ENCODE measurements around the gene SAE1.

- no peak for TF ChIP-seq POLR2A (IDR thresholded peaks at IDR 0.05)
- TF ChIP-seq, protein P1, sequence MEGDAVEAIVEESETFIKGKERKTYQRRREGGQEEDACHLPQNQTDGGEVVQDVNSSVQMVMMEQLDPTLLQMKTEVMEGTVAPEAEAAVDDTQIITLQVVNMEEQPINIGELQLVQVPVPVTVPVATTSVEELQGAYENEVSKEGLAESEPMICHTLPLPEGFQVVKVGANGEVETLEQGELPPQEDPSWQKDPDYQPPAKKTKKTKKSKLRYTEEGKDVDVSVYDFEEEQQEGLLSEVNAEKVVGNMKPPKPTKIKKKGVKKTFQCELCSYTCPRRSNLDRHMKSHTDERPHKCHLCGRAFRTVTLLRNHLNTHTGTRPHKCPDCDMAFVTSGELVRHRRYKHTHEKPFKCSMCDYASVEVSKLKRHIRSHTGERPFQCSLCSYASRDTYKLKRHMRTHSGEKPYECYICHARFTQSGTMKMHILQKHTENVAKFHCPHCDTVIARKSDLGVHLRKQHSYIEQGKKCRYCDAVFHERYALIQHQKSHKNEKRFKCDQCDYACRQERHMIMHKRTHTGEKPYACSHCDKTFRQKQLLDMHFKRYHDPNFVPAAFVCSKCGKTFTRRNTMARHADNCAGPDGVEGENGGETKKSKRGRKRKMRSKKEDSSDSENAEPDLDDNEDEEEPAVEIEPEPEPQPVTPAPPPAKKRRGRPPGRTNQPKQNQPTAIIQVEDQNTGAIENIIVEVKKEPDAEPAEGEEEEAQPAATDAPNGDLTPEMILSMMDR (IDR thresholded peaks at IDR 0.05): no peak
These were observed 1.7 kb downstream of the SAE1 start for GRCh38 chr19:47132194-47132852.
